Measurements from ENCODE around the gene NAPSA.

GRCh38 chr19:50352242-50352641 lies 13.2 kb downstream of the NAPSA start:
- no peak for TF ChIP-seq CTCF (IDR thresholded peaks at IDR 0.05; ENCODE audit: low read length)
- no peak for TF ChIP-seq EZH2phosphoT487 (IDR thresholded peaks at IDR 0.05; ENCODE audit: low read length)

Measured in MM.1S (cell line).